HG03066 (cell line): ENCODE measurements around the gene FHOD3.

Source experiments
- ATAC-seq: cut with Tn5 transposase; IDR thresholded peaks from one replicate; pipeline ENCODE4 v1.9.1; 2021; ENCODE audit warnings: low read depth; ENCODE audit not compliant: unreplicated experiment

Gene FHOD3

DNA sequence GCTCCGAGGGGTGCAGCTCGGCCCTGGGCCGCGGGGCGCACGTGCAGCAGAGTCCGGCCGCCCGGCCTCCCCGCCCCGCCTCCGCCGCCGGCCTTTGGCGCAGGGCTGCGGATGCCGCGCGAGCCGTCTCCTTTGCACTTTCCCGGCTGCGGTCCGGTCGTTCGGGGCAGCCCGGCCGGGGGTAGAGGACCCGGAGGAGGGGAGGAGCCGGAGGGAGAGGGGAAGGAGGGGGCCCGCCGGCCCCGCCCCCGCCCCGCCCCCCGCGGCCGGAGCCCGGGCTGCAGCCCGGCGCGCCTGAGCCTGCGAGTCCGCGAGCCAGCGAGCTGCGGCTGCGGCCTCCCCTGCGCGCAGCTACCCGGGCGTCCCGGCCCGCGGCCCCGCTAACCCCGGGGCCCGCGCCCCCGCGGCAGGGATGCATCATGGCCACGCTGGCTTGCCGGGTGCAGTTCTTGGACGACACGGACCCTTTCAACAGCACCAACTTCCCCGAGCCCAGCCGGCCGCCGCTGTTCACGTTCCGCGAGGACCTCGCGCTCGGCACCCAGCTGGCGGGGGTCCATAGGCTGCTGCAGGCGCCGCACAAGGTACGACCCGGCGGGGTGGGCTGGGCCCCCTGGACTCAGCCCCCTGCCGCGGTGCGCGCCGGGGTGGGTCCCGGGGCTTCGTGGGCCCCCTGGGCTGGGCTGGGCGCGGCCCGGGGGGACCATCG lies at the start of gene FHOD3:
FHOD3 (plus strand) TSS at position 297 of the 709 bp plus-strand sequence; CDS start at position 420, 123 bp downstream.
- peak; percentile 63 for ATAC-seq

DNA sequence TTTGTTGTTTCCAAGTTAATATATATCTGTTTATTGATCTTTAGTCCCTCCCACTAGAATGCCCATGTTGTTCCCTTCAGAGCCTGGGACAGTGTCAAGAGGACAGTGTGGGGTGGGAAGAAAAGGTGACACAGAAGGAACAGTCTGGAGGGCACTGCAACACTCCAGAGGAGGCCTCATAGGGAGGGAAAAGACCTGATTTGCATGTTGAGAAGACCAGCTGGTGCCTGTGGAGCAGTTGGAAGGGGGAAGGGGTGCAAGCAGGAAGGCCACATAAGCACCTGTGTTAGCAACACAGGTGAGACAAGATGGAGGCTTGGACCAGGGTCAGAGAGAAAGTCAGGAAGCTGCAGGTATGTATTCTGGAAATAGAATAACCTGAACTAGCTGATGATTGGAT lies 48.1 kb upstream of the FHOD3 start:
- ATAC-seq, result no peak

DNA sequence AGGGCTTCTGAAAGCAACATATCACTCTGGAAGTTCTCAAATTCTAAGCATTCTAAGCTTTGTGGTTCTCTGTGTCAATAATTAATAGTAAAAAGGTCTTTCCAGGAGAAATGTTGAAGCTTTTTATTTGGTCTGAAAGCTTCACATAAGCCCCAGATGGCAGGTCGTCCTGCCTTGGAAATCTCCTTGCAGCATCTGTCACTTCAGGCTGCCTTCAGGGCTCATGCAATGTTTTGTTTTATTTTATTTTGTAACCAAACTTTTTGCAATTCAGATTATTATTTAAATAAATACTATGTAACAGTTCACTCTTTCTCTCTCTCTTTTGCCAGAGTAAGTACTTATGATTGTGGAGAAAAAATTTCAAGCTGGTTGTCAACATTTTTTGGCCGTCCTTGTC lies 46.7 kb upstream of the FHOD3 start:
- no peak for ATAC-seq

DNA sequence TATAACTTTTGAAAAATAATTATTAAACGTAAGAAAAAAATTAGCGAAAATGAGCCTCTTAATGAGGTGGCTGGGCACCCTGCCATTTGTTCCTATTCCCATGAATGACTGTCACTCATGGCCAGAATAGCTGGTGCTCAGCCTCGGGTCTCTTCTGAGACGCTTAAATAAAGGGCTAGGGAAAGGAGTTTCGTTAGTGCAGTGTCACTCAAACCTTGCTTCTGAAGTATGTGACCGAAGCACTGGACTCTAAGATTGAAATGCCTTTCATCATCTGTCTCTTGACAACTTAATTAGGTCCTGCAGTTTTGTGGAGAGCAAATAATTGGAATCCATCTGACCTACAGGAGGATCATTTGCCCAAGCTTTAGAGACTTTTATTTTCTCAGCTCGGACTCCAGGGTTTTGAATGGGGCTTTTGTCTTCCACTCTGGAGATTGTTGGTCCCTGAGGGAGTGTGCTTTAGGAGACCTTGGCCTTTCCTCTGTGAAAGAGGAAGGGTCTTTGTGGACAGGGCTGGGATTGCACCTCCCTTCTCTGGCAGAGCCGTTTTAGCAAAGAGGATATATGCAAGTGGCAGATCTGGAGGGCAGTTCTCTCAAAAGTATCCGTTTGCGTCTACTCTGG lies 42.3 kb upstream of the FHOD3 start:
- no peak for ATAC-seq

- ATAC-seq, result no peak
These were observed 41.4 kb upstream of the FHOD3 start for GRCh38 chr18:36256094-36256493.

DNA sequence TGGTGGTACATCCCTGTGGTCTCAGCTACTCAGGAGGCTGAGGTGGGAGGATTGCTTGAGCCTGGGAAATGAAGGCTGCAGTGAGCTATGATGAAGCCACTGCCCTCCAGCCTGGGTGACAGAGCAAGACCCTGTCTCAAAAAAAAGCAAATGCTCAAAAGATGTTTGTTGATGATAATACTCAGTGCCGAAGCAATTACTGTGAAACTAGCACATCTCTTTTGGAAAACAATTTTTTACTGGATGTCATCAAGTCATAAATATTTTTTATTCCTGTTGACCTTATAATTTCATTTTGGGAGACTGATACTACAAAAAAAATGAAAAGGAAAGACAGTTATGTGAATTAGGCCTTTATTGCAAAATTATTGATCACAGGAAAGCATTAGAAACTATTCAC lies 34.5 kb upstream of the FHOD3 start:
- ATAC-seq, result no peak

GRCh38 chr18:36264283-36264682 lies 33.2 kb upstream of the FHOD3 start:
- no peak for ATAC-seq

- no peak for ATAC-seq
These were observed 32.5 kb upstream of the FHOD3 start for GRCh38 chr18:36265015-36265414.

DNA sequence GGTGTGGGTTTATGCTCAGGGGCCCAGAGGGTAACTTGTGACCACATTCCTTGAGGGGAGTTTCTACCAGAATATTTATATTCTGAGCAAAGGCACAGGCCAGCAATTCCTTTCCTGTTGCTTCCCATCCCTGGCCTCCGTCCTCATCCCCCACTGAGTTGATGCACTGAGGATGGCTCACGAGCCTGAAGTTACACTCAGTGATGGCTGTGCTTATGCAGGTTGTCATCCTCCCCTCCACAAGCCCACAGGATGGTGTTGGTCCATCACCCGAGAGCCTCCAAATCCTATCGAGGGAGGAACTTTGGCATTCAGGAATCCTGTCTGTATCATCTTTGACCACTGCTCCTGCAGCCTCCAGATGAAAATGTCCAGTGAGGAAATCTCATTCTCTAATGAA lies 28.4 kb upstream of the FHOD3 start:
- ATAC-seq, result no peak

GRCh38 chr18:36271153-36271552 lies 26.4 kb upstream of the FHOD3 start:
- no peak for ATAC-seq

GRCh38 chr18:36273347-36273746 lies 24.2 kb upstream of the FHOD3 start:
- ATAC-seq, result no peak

DNA sequence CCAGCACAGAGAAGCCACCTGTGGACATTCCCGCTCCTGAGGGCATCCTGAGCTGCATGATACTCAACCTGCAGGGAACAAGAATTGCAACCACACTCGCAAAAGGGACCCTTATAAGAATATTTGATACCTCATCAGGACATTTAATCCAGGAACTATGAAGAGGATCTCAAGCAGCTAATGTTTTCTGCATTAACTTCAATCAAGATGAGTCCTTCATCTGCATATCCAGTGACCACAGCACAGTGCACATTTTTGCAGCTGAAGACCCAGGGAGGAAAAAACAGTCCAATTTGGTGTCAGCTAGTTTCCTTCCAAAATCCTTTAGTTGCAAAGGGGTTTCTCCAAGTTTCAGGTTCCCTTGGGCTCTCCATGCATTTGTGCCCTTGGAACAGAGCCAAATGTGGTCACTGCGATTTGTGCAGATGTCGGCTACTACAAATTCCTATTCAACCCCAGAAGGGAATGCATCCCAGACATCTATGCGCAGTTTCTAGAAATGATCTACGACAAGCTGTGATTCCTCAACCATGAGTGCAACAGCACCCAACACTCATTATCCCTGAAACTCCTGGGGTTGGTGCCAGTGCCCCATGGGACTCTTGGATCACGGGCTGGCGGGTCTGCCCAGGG lies 23.3 kb upstream of the FHOD3 start:
- ATAC-seq, result no peak

- ATAC-seq, result no peak
These were observed 22.0 kb upstream of the FHOD3 start for GRCh38 chr18:36275561-36275960.

DNA sequence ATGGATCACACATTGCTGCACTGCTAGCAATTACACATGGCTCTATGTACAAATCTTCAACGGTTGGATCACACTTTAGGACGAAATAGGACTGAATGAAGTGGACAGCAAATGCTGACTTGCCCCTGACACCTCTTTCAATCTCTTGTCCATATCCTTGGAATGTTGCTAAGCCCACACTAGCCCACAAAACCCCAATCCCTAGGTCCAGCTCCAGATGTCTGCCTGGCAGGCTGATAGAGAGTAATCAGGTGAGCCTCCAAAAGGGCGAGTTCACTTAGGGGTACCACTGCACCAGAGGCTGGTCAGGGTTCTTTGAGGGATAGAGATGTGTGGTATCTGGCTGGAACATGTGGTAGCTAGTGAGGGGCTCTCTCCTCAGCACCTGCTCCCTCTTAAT lies 18.5 kb upstream of the FHOD3 start:
- ATAC-seq, result no peak

DNA sequence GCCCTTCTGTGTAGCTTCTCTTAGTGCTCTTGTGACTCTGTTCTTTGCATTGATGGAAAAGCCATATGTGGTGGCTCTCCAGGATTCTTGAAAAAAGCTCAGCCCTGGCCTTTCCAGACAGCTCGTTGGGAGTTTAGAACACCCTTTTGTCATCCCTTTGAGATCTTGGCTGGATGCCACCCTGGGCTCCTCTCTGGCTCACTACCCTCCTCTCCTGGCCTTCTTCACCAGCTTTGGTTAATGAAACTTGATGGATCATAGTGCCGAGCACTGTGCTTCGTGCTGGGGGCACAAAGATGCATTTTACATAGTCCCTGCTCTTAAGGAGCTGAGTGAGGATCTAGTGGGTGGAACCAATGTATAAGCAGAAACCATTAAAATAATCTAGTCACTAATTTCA lies 15.6 kb upstream of the FHOD3 start:
- no peak for ATAC-seq

DNA sequence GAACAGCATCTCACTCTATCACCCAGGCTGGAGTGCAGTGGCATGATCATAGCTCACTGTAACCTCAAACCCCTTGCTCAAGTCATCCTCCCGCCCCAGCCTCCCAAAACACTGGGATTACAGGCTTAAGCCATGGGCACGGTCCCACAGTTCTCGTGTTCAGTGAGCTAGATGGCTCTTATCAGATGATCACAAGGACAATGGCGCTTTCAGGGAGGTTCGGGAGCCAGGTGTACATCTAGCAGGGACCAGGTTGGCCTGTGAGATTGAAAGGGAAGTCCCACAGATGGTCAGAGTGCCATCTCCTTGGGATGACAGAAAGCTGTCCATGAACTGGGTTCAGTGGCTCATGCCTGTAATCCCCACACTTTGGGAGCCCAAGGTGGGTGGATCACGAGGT lies 14.1 kb upstream of the FHOD3 start:
- ATAC-seq, result no peak

DNA sequence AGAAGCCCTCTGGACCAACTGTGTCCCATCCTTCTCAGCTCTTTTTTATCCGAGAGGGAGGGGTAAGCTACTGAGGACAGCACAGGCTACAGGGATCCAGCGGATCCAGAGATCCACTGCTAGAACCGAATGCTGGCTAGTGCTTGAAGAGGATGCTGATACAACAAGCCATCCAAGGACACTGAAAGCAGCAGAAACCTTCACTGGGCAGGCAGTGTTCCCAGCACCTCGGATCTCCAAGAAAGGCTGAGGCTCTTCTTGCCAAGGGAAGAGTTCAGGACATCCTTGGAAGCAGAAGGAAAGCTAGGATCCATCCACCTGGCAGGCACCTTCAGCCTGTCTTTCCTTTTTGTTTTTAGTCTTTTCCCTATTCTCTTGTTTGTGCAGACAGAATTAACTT lies 13.2 kb upstream of the FHOD3 start:
- no peak for ATAC-seq

DNA sequence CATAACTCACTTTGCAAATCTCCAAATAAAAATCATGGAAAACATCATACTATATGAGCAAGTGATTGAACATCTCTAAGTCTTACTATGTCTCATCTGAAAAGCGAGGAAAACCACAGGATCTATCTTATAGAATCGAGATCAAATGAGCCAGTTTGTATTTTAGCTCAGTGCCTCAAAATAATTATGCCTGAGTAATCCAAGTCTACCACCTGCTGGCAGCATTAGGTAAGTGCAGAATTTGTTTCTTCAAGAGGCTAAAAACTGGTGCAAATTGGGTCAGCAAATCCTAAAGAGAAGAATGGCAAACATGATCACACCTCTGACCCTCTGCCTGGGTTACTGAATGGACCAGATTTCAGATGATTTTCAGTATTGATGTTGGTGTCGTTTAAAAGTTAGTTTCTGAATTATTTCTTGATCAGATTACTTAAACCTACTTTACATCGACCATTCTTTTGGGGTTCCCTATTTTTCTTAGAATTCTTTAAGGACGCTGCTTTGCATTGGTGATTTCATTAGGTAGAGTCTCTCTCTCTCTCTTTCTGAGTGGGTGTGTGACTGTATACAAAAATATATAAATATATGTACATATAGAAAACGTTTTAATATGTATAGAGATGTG lies 12.7 kb upstream of the FHOD3 start:
- no peak for ATAC-seq

- no peak for ATAC-seq
These were observed 9.9 kb upstream of the FHOD3 start for GRCh38 chr18:36287653-36288052.

DNA sequence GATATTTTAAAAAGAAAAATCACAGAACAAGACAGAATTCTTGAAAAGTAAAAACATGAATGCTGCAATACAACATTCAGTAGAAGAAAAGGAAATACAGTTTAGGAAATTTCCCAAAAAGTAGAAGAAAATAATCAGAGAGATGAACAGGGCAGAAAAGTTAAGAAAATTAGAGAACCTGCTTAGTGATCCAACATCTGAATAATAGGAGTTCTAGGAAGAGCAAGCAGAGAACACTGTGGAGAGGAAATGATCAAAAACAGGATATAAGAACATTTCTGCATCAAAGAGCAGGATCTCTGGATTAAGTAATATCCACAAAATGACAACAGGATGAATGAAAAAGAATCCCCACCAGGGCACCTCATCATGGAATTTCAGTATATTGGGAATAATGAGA lies 8.8 kb upstream of the FHOD3 start:
- ATAC-seq, result no peak

DNA sequence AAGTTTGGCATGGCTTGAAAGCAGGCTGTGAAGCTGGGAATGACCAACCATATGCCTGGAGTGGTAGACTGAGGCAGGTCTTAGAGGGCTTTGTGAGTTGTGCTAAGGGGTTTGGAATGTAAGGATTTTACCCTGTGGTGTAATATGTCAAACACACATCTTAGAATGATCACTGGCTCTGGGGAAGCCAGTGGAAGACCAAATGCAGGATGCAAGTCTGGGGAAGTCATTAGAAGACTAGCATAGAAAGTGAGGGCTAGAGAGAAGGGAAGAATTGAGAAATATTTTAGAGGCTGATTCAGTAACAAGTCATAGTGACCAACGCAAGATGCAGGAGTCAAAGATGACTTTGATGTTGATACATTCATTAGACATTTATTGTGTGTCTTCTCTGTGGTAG lies 3.5 kb upstream of the FHOD3 start:
- ATAC-seq, result no peak

DNA sequence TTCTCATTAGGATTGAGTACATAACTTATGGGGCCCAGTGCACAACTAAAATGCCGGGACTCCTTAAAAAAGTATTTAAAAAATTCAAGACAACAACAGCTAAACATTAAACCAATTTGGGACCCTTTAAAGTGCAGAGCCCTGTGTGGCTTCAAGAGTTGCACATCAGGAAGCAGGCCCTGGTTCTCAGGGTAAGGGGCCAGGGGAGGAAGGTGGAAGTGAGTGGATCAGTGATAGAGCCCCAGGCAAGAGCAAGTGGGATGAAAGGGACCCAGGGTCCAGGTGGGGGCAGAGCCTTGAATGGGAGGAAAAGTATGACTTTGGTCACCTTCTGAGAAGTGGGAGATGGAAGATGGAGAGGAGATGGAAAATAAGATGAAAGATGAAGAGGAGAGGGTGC lies 2.3 kb upstream of the FHOD3 start:
- ATAC-seq, result no peak
